Fibroblast of pulmonary artery (primary cell): ENCODE measurements around the gene OR2AG2.

Experiments
- DNase-seq: peaks from one replicate; pipeline ENCODE4 v3.0.0-alpha.2; 2010; ENCODE audit warnings: low read depth
- H3K4me3 ChIP-seq: replicated peaks from 2 replicates; pipeline ENCODE4 v1.5.1; 2011; ENCODE audit warnings: low read depth, mild to moderate bottlenecking, control low read depth, low read length, moderate library complexity
- CTCF ChIP-seq: IDR thresholded peaks from 2 replicates; pipeline ENCODE4 v1.5.1; 2011; ENCODE audit warnings: mild to moderate bottlenecking, control low read depth, low read length, inconsistent platforms; ENCODE audit errors: missing control alignments

Gene OR2AG2

DNA sequence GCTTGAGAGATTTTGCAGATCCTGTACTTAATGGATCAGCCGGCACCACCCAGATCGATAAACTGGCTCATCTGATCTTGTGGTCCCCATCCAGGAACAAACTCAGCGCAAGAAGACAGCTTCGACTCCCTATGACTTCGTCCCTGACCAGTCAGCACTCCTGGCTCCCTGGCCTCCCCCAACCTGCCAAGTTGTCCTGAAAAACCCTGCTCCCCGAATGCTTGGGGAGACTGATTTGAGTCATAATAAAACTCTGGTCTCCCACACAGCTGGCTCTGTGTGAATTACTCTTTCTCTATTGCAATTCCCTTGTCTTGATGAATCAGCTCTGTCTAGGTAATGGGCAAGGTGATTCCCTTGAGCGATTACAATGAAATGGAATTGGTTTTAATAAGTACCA is 29.5 kb downstream of the OR2AG2 start:
- DNase-seq: no peak

DNA sequence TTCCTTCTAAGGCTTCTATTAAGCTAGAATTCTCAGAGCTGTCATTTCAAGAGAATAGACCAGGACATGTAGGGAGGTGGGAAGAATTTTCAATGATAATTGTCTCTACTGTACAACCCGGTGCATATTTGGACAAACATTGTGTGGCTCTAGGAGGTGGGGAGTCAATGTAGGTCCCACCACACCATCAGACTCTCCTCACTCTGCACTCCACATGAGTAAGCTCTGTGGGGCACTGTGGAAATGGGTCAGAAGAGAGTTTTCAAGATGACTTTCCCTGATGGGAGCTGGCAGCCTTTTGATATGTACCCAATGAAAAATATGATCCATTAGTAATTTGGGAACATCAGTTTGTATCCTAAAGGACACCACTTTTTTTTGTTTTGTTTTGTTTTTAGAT is 33.2 kb downstream of the OR2AG2 start:
- no peak for TF ChIP-seq CTCF
- DNase-seq: no peak
- H3K4me3 ChIP-seq: no peak overlapping the region

More for the DNA sequence above, 29.5 kb downstream of the OR2AG2 start:
- H3K4me3 ChIP-seq: no peak overlapping the region
- no peak for TF ChIP-seq CTCF

DNA sequence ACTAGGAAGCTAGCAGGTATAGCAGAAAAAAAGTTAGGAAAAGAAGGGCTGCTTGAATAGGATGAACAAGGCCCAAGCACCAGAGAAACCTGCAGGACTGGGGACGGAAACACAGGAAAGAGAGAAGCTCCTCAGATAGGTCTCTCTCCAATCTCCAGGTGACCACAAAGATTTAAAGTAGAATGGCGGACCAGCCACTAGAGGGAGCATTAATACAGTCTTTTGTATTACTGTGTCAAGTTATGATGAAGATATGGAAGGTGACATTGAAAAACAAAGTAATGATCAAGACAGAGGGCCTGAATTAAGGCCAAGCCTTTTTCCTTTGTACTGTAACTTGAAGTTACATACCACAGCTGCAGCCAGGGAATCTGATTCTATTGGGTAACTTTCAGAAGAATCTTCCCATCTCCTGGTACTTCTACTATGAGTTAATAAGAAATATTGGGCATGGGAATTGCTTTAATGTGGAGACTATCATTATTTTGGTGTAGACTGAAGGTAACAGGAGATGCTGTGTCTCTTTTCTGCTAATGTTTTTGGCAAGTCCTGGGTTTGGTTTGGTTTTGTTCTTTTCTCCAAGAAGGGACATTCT is 33.8 kb downstream of the OR2AG2 start:
- peak; percentile 73 for TF ChIP-seq CTCF
- no peak overlapping the region for H3K4me3 ChIP-seq
- DNase-seq: peak; percentile 57

GRCh38 chr11:6736495-6737121 is 35.2 kb downstream of the OR2AG2 start:
- no peak for TF ChIP-seq CTCF
- no peak overlapping the region for H3K4me3 ChIP-seq

GRCh38 chr11:6735306-6735705 is 36.5 kb downstream of the OR2AG2 start:
- DNase-seq: no peak
- TF ChIP-seq CTCF: no peak
- no peak overlapping the region for H3K4me3 ChIP-seq

More at GRCh38 chr11:6736495-6737121, 35.2 kb downstream of the OR2AG2 start:
- DNase-seq: no peak

GRCh38 chr11:6734616-6735015 is 37.2 kb downstream of the OR2AG2 start:
- H3K4me3 ChIP-seq: no peak overlapping the region
- TF ChIP-seq CTCF: no peak
- DNase-seq: no peak
